NOMO-1 treated with DMSO at 0.1 percent for 48 hours (cell line): ENCODE data around the gene PARD3B.

ENCODE experiments used
- DNase-seq: peaks from one replicate; lab custom pipeline; 2025; ENCODE audit not compliant: unreplicated experiment; lab: John Stamatoyannopoulos, UW

Gene PARD3B

GRCh38 chr2:205232086-205232485 lies 686.8 kb downstream of the PARD3B start:
- DNase-seq = no peak

- DNase-seq = no peak
Measured at GRCh38 chr2:205235434-205235833, 690.2 kb downstream of the PARD3B start.

- no peak for DNase-seq
Measured at GRCh38 chr2:205237524-205237923, 692.2 kb downstream of the PARD3B start.

GRCh38 chr2:205245001-205245400 lies 699.7 kb downstream of the PARD3B start:
- DNase-seq = no peak

- DNase-seq = no peak
Measured at GRCh38 chr2:205245652-205246051, 700.4 kb downstream of the PARD3B start.

- DNase-seq = no peak
Measured at GRCh38 chr2:205259121-205259520, 713.8 kb downstream of the PARD3B start.

- DNase-seq = no peak
Measured at GRCh38 chr2:205261516-205262020, 716.3 kb downstream of the PARD3B start.

- no peak for DNase-seq
Measured at GRCh38 chr2:205267323-205267722, 722.0 kb downstream of the PARD3B start.

GRCh38 chr2:205270689-205271088 lies 725.4 kb downstream of the PARD3B start:
- no peak for DNase-seq

- no peak for DNase-seq
Measured at GRCh38 chr2:205273148-205273547, 727.9 kb downstream of the PARD3B start.

GRCh38 chr2:205273627-205274026 lies 728.4 kb downstream of the PARD3B start:
- DNase-seq = no peak

- no peak for DNase-seq
Measured at GRCh38 chr2:205274801-205275200, 729.5 kb downstream of the PARD3B start.

- no peak for DNase-seq
Measured at GRCh38 chr2:205276116-205276777, 731.0 kb downstream of the PARD3B start.

- DNase-seq = no peak
Measured at GRCh38 chr2:205280596-205281236, 735.4 kb downstream of the PARD3B start.

GRCh38 chr2:205283736-205284270 lies 738.5 kb downstream of the PARD3B start:
- DNase-seq = no peak

- no peak for DNase-seq
Measured at GRCh38 chr2:205284334-205284733, 739.1 kb downstream of the PARD3B start.

- DNase-seq = no peak
Measured at GRCh38 chr2:205287316-205287715, 742.0 kb downstream of the PARD3B start.

- DNase-seq = no peak
Measured at GRCh38 chr2:205288686-205289085, 743.4 kb downstream of the PARD3B start.

- no peak for DNase-seq
Measured at GRCh38 chr2:205290299-205290698, 745.0 kb downstream of the PARD3B start.

GRCh38 chr2:205292665-205293295 lies 747.5 kb downstream of the PARD3B start:
- DNase-seq = no peak

- peak; percentile 25 for DNase-seq
Measured at GRCh38 chr2:205293559-205293958, 748.3 kb downstream of the PARD3B start.

- no peak for DNase-seq
Measured at GRCh38 chr2:205296959-205297358, 751.7 kb downstream of the PARD3B start.
